Prostate gland (tissue), 2 donors: Measurements from ENCODE around the gene JARID2.

Experiments used
- POLR2A ChIP-seq: fragments of 450-650 bp; IDR thresholded peaks from one replicate; pipeline ENCODE4 v1.6.1; 2016; ENCODE audit warnings: antibody characterized with exemption, mild to moderate bottlenecking
- POLR2AphosphoS5 ChIP-seq: sonication (generic); formaldehyde crosslinking; IDR thresholded peaks from one replicate; pipeline ENCODE4 v1.6.1; 2017; ENCODE audit warnings: antibody characterized with exemption
- TF ChIP-seq, protein P1 (sequence below), 4 experiments: fragments of 200-600 bp in 2 of 4; fragments of 450-650 bp in 2 of 4; sonication (generic) in 2 of 4; IDR thresholded peaks; 1 replicate in 3 of 4; 2 replicates in 1 of 4; pipeline ENCODE4 v1.5.1; 2016 to 2019; ENCODE audit warnings: antibody characterized with exemption in 4 of 4, mild to moderate bottlenecking in 2 of 4, moderate library complexity in 2 of 4

DNA sequence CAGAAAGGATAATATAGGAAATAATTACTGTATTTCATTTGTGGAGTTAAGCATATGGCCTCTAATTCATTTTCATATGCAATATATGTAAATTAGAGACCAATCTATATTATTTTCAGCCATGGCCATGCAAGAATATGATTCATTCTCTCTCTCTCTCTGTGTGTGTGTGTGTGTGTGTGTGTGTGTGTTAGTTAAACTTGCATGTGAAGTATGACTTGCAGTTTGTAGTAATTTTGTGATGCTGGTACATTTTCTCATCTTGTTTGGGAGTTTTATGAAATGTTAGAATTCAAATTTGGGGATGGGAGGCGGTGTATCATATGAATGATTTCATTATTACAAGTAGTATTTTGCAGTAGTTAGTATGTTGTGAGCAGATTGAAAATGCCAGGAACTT, 74.8 kb downstream of the JARID2 start:
- no peak for TF ChIP-seq POLR2A
- TF ChIP-seq, protein P1, sequence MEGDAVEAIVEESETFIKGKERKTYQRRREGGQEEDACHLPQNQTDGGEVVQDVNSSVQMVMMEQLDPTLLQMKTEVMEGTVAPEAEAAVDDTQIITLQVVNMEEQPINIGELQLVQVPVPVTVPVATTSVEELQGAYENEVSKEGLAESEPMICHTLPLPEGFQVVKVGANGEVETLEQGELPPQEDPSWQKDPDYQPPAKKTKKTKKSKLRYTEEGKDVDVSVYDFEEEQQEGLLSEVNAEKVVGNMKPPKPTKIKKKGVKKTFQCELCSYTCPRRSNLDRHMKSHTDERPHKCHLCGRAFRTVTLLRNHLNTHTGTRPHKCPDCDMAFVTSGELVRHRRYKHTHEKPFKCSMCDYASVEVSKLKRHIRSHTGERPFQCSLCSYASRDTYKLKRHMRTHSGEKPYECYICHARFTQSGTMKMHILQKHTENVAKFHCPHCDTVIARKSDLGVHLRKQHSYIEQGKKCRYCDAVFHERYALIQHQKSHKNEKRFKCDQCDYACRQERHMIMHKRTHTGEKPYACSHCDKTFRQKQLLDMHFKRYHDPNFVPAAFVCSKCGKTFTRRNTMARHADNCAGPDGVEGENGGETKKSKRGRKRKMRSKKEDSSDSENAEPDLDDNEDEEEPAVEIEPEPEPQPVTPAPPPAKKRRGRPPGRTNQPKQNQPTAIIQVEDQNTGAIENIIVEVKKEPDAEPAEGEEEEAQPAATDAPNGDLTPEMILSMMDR (IDR thresholded peaks at IDR 0.05) = no peak
- TF ChIP-seq POLR2AphosphoS5 = no peak
